Midbrain (tissue), 1 donor: Measurements from ENCODE around the gene SATB2.

Source experiments
- DNase-seq: peaks from one replicate; lab custom pipeline; 2025; lab: John Stamatoyannopoulos, UW

The SATB2 gene

GRCh38 chr2:199457147-199458008 lies at the start of gene SATB2:
SATB2 (minus strand) TSS chr2:199457939; CDS start chr2:199456037, 1,902 bp downstream.
- no peak for DNase-seq

DNA sequence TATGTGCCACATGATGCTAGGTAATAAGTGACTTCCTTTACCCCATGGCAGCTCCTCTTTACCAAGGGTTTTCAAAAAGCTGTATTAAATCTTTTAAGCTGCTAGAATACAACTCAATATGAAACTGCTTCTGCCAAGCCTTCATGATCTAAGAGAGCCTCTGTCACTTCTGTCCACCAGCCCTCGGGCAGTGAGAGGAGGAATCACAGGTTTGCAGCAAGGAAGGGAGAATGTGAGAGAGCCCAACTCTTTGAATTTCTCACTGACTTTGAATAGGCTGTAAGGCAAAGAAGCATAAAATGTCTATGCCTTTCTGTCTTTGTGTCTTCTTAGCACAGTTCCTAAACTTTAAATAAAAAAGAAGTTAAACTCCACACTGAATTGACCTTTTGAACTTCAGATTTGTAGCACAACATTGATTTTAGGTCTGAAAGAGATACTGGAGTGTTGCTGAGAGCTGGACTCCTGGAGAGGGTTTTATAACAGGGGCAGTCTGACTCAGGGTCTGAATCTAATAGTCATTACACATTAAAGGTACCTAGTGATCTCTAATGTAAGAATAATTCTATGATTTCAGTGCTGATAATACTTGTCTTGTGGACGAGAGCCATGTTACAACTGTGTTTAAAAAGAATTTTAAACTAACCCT lies 48.1 kb upstream of the SATB2 start:
- no peak for DNase-seq

- no peak for DNase-seq
Measured at GRCh38 chr2:199503148-199503547, 45.4 kb upstream of the SATB2 start.

- no peak for DNase-seq
Measured at GRCh38 chr2:199499005-199499404, 41.3 kb upstream of the SATB2 start.

DNA sequence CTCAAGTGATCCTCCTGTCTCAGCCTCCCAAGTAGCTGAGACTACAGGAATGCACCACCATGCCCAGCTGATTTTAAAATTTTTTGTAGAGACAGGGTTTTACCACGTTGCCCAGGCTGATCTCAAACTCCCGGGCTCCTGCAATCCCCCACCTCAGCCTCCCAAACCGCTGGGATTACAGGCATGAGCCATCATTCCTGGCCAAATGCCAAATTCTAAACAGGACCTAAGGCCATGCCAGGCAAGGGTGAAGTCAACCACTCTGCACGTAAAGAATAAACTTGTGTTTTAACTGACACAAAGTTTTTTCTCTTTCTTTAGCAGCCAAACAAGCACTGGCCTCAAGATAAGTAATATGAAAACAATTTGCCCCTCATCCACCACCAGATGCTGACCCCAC lies 37.4 kb upstream of the SATB2 start:
- DNase-seq = no peak

DNA sequence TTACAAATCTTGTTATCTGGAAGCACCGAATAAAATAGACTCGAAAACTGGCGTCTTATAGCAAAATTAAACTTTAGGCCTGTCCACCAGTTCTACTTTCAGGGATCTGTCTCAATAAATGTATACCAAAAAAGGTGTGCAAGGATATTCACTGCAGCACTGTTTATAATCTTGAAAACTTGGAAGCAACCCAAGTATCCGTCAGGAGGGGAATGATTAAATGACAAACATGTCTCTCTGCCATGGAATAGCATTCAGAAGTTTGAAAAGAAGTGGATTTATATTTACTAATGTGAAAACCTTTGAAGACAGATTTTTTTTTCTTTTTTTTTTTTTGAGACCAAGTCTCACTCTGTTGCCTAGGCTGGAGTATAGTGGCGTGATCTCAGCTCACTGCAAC lies 32.3 kb upstream of the SATB2 start:
- no peak for DNase-seq

GRCh38 chr2:199488772-199489400 lies 31.1 kb upstream of the SATB2 start:
- peak; percentile 70 for DNase-seq

- peak; percentile 79 for DNase-seq
Measured at GRCh38 chr2:199485732-199486335, 28.1 kb upstream of the SATB2 start.

DNA sequence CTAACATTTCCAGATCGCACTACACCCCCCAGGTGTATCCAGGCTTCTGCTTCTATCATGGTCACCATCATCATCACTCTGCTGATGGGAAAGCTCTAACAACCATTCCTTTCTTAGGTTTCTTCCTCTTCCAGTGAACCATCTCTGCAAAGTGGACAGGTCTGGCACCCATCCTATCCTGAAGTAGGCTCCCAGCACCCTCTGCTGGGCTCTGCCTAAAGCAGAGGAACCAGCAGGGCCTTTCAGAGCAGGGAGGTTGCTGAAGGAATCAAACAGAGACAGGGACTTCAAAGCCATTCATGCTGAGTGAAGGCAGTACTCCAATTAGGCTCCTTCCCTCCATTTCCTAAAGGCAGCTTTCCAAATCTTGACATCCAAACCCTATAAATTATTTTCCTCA lies 27.2 kb upstream of the SATB2 start:
- no peak for DNase-seq

GRCh38 chr2:199480966-199481365 lies 23.2 kb upstream of the SATB2 start:
- no peak for DNase-seq

- no peak for DNase-seq
Measured at GRCh38 chr2:199477277-199477834, 19.6 kb upstream of the SATB2 start.

DNA sequence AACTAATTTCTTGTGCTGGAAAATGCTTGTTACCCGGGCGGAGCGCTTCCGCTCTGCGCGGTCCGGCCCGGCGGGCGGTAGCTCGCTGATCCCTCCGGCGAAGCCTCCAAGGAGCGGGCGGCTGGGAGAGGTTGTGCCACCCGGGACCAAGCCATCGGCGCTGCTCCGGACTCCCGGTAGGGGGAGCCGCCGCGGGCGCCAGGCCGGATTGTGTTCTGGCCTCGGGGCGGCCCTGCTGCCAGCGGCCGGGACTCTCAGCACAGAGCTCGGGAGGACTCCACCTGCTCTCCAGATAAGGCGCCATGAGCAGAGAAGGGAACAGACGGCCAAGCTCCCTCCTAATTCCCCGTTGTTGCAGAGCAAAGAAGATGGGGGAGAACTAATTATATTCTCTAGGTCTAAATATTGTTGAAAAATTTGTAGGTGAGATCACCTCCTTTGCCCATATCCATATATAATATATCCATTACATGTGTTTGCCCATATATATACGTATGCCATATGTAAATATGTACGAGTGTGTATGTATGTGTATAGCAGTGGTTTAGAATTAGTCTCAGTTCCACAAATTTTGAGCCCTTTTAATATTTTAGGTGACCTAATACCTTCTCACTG lies 13.8 kb upstream of the SATB2 start:
- DNase-seq = peak; percentile 45

GRCh38 chr2:199470672-199471442 lies 13.1 kb upstream of the SATB2 start:
- DNase-seq = no peak

- no peak for DNase-seq
Measured at GRCh38 chr2:199470361-199470671, 12.6 kb upstream of the SATB2 start.

DNA sequence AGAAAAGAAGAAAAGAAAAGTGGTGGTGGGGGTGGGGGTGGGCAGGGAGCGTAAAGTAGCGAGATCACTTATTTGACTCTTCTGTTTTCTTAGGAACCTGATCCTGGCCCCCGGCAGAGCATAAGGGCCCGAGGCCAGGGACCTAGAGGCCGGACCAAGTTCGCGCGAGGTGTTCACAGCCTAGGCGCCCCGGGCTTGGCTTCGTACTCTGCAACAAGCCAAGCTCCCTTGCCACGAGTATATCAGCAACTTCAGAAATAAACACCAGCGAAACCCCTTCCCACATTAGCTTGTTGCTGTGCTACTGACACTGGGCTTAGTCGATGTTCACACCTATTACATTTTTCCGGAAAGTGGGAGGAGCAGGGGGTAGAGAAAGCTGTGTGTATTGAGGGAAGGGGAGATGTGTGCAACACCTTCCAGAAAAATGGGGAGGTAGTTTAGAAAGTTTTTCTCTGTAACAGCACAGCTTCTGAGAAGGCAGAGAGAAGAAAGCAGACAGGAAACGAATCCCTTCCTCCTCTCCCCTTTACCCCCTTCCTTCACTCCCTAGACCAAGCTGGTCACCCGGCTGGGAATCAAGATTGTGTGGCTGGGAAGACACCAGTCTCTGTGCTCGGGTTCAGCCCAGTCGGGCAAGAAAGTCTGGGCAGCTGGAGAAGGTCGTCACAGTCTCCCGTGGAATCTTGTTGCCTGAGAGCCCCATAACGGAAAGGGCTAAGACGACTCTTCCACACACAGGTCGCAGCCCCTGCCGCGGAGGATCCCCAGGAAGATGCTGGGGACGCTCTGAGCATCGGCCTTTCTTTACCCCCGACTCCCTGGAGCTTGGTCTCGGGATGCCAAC lies 12.0 kb upstream of the SATB2 start:
- DNase-seq = no peak

- no peak for DNase-seq
Measured at GRCh38 chr2:199468561-199469513, 11.1 kb upstream of the SATB2 start.

GRCh38 chr2:199467066-199467822 lies 9.5 kb upstream of the SATB2 start:
- no peak for DNase-seq

DNA sequence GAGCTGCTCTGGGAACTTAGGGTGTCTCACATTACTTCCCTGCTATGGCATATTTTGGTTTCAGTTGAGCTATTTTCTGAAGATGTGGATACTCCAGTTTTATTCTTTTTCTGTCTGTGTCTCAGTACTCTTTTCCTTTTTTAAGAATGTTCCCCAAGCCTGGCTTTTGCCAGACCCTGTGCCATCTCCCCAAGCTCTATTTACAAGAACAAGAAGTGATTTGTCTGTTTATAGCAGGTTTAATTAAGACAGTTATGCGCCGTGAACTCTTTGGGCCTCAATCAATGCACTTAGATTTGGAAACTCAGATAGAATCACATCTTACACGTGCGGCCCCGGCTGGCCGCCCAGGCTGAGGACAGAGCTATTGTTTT lies 8.9 kb upstream of the SATB2 start:
- no peak for DNase-seq
